Esophagus (tissue), 2 donors: ENCODE data around the gene EIPR1. TPM values are rescaled to one million over a fixed set of nuclear protein-coding genes. Genes with fewer than 3 reads are reported as not detected.

Source experiments
- H3K27ac ChIP-seq, 2 donors: one replicate each; pipeline ENCODE4 v1.5.1; 2013; ENCODE audit warnings: low read depth in 2 of 2, mild to moderate bottlenecking in 2 of 2, inconsistent platforms in 1 of 2, low read length in 1 of 2, moderate library complexity in 1 of 2
- H3K27me3 ChIP-seq, 2 donors: one replicate each; pipeline ENCODE4 v1.6.1; 2013; ENCODE audit warnings: low read length in 2 of 2, control low read depth in 1 of 2, mild to moderate bottlenecking in 1 of 2; ENCODE audit not compliant: insufficient read depth in 2 of 2, control insufficient read depth in 1 of 2
- H3K36me3 ChIP-seq, 2 donors: one replicate each; pipeline ENCODE4 v1.6.1; 2013; ENCODE audit warnings: low read length in 1 of 2; ENCODE audit not compliant: control insufficient read depth in 2 of 2, insufficient read depth in 2 of 2
- H3K4me1 ChIP-seq, 2 donors: one replicate each; pipeline ENCODE4 v1.6.1; 2013; ENCODE audit warnings: low read length in 1 of 2; ENCODE audit not compliant: control insufficient read depth in 2 of 2, insufficient read depth in 2 of 2
- H3K4me3 ChIP-seq, 2 donors: one replicate each; pipeline ENCODE4 v1.5.1; 2013; ENCODE audit warnings: low read length in 2 of 2, mild to moderate bottlenecking in 2 of 2, low read depth in 1 of 2, moderate library complexity in 1 of 2
- H3K9me3 ChIP-seq, 2 donors: one replicate each; pipeline ENCODE4 v1.6.1; 2013; ENCODE audit warnings: mild to moderate bottlenecking in 2 of 2, low read depth in 1 of 2, low read length in 1 of 2, moderate library complexity in 1 of 2; ENCODE audit not compliant: control insufficient read depth in 2 of 2, insufficient read depth in 1 of 2
- WGBS, 2 donors: extraction: QIAGEN DNeasy Blood & Tissue Kit; methylation state at CpG; one replicate each; pipeline ENCODE4 v1.1.7; 2013; 5-methylcytosine and 5-hydroxymethylcytosine counted together
- polyA plus RNA-seq, 2 donors: library from polyadenylated mRNA; stranded (reverse); fragments of 200-250 nt; gene quantifications; one replicate each; pipeline ENCODE4 v1.2.3, GENCODE V29; 2013
- donor health status: healthy with polysubstance abuse.
- donor health status: Bipolar disorder and iron deficiency.

EIPR1 gene
- polyA plus RNA-seq, 2 donors, result 8.2 to 22.8 TPM

DNA sequence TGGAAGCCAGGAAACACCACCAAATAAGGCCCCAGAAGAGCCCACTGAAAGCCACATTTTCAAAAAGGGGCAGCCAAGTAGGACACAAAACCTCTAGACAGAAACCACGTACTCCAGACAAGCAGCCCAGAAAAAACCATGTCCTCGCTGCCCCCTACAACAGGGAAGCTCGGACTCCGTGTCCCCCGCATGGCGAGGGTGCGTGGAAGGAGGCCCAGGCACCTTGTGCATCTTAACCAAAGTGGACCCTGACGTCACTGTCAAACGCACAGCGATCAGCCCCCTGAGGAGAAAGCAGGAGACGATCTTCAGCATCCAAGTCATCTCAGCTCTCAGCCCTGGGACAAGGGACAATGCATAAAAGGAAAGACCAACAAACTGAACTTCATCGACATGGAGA lies 168.4 kb downstream of the EIPR1 start:
- Histone ChIP-seq H3K27ac (no peak overlapping the region), H3K36me3 (peaks cover 0 to 13% of the 10 kb centered on the region in 2 donors), H3K4me3 (no peak overlapping the region), H3K4me1 (no peaks in the 10 kb centered on the region), H3K9me3 (peaks cover 0 to 2% of the 10 kb centered on the region in 2 donors), H3K27me3 (no peaks in the 10 kb centered on the region)
- WGBS, 2 donors, result 95 to 97% methylated on average over 12 of the region's 12 CpGs

DNA sequence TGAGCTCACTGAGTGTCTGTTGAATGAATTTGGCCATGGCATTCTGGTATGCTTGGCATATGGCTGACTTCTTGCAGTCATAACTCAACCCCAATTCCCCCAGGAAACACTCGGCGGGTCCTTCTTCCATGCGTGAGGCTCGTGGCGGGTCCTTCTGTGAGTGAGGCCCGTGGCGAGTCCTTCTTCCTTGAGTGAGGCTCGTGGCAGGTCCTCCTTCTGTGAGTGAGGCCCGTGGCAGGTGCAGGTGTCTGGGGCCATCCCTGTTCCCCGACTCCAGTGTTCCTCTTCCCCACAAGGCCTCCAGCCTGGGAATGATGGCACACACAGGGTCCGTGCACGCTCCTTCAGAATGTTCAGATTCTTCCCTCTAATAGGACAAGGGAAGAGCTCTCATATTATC lies 169.0 kb downstream of the EIPR1 start:
- WGBS, 2 donors, result 96 to 97% methylated on average over 12 of the region's 12 CpGs
- Histone ChIP-seq H3K4me1 (no peaks in the 10 kb centered on the region), H3K27me3 (no peaks in the 10 kb centered on the region), H3K36me3 (peaks cover 0 to 16% of the 10 kb centered on the region in 2 donors), H3K4me3 (no peak overlapping the region), H3K9me3 (peaks cover 0 to 2% of the 10 kb centered on the region in 2 donors), H3K27ac (no peak overlapping the region)

DNA sequence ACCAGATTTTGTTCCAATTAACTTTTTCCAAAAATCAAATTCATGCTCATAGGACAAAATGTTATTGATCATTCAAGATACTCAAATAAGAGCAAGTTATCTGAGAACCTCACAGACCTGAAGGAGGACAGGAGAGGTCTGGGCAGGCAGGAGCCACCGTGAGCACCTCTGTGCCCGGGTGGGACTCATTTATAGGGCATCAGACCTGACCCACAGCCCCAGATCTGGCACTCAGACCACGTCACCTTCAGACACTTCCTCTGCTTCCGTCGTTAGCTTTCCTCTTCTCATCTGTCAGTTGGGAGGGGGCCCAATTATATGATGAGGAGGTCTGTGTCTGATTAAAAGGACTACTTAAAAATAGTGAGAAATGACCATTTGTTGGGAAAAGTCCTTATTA lies 169.4 kb downstream of the EIPR1 start:
- H3K9me3 ChIP-seq, result peaks cover 0 to 2% of the 10 kb centered on the region in 2 donors
- no peaks in the 10 kb centered on the region for H3K27me3 ChIP-seq
- H3K4me3 ChIP-seq, result no peak overlapping the region
- WGBS, 2 donors, result 91 to 94% methylated on average over 5 of the region's 5 CpGs
- no peak overlapping the region for H3K27ac ChIP-seq
- H3K4me1 ChIP-seq, result no peaks in the 10 kb centered on the region
- peaks cover 0 to 16% of the 10 kb centered on the region in 2 donors for H3K36me3 ChIP-seq

DNA sequence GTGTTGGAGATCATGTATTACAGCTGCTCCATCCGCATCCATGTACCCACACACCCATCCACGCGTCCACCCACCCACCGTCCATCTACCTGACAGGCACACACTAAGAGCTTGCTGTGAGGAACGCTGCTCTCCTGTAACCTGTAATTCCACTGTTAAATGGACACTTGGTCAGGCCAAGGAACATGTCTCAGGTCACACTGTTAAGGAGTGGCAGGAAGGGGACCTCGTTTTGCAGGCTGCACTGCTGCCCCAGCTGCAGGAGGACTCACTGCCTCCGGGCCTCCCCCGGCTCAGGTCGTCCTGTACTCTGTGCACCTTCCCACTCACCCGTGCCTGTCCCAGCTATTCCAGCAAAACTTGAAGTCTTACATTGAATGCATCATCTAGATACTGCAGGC lies 170.5 kb downstream of the EIPR1 start:
- Histone ChIP-seq H3K36me3 (peaks cover 0 to 16% of the 10 kb centered on the region in 2 donors), H3K27me3 (no peaks in the 10 kb centered on the region), H3K4me3 (no peak overlapping the region), H3K4me1 (no peaks in the 10 kb centered on the region), H3K27ac (no peak overlapping the region), H3K9me3 (peaks cover 0 to 2% of the 10 kb centered on the region in 2 donors)
- WGBS, 2 donors, result 92 to 93% methylated on average over 10 of the region's 10 CpGs

DNA sequence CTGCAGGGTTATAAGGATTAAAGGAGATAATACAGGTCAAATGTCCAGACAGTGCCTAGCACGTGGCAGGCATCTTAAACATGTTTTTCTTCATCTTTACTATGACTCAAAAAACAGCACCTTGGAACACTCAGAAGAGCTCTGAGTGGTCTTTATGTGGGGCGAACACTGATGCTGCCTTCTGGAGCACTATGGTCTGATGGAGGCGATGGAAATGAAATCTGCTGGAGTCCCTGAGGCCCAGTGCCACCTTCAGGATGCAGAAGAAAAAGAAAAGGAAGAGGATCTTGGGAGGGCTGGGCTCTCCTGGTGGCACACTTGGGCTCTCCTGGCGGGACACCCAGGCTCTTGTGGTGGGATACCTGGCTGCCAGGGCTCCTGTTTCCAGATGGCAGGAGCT lies 171.8 kb downstream of the EIPR1 start:
- no peaks in the 10 kb centered on the region for H3K27me3 ChIP-seq
- H3K4me3 ChIP-seq, result no peak overlapping the region
- peaks cover 0 to 2% of the 10 kb centered on the region in 2 donors for H3K9me3 ChIP-seq
- H3K27ac ChIP-seq, result no peak overlapping the region
- WGBS, 2 donors, result 97 to 98% methylated on average over 4 of the region's 4 CpGs
- peaks cover 0 to under 1% of the 10 kb centered on the region in 2 donors for H3K4me1 ChIP-seq
- H3K36me3 ChIP-seq, result peaks cover 0 to 14% of the 10 kb centered on the region in 2 donors

DNA sequence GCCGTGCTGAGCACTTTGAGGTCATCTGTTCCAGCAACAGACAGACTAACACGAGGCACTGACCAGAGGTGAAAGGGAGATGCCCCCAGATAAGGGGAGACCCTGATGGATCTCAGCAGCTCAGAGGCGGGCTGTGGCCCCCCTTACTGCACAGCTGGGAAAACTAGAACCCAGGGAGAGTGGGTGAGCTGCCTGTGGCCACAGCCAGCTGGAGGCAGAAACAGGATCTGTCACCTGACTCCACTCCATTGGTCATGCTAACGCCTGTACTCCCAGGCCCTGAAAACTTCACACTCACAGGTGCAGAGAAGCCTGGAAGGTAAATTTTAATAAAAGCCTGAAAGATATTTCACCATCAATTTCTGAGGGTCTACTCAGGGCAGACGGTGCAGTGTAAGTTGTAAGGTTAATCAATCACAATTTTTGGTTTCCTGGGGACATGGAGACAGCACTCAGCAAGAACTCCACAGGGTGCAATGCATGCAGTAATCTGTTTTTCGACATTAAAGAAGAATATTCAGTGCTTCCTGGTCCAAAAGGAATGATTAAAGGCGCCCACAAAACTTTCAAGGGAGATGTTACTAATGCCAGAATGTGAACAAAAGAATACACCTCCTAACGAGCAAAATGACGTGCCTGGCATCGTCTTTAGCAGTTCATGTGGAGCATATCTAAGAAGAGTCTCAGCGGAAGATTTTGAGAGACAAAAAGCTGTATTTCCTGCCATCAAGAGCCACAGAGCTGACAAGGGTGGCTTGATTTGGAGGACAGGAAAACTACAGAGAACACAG lies 173.4 kb downstream of the EIPR1 start:
- H3K27ac ChIP-seq, result no peak overlapping the region
- no peaks in the 10 kb centered on the region for H3K27me3 ChIP-seq
- 85 to 90% methylated on average over 11 of the region's 11 CpGs for WGBS, 2 donors
- H3K4me1 ChIP-seq, result peaks cover 0 to 7% of the 10 kb centered on the region in 2 donors
- peaks cover 0 to 14% of the 10 kb centered on the region in 2 donors for H3K36me3 ChIP-seq
- H3K4me3 ChIP-seq, result no peak overlapping the region
- H3K9me3 ChIP-seq, result peaks cover 0 to 6% of the 10 kb centered on the region in 2 donors

DNA sequence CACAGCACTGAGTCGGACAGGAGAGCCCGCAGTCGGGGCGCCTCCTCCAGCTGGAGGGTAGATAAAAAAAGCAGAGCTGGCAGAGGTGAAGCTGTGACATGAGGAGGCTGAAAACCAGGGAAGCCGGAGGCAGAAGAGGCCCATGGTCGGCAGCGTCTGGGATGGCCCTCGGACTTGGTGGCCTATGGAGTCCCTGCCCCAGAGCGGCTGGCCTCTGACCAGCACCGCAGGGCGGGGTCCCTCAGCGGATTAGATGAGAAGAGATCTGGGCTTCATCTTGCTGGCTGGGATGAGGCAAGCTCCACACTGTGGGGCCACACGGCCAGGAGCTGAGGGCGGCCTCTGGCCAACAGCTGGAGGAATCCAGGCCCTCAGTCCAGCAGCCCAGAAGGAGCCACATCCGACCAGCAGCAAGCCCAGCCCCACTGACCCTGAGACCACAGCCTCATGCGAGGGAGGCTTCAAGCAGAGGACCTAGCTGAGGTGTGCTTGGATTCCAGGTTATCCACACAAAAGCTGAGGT lies 174.1 kb downstream of the EIPR1 start:
- WGBS, 2 donors, result 97% methylated on average over 16 of the region's 16 CpGs
- H3K4me3 ChIP-seq, result no peak overlapping the region

DNA sequence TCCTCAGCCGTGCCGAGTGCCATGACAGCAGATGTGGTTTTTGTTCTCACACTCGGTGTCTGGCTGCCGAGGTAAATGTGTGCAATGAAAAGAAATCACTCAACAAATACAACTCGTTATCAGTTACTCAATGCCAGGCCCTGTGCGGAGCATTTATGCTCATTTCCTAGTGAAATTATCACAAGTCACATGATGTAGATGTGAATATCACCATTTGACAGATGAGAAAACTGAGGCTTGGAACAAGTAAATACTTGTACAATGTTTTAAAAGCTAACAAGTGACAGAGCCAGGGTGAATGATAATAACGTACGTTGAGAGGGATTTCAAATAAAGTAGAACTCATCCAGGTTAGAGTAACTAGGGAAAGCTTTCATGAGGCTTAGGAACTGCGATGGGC lies 174.7 kb downstream of the EIPR1 start:
- H3K27ac ChIP-seq, result no peak overlapping the region
- H3K27me3 ChIP-seq, result no peaks in the 10 kb centered on the region
- H3K4me1 ChIP-seq, result peaks cover 0 to 7% of the 10 kb centered on the region in 2 donors
- no peak overlapping the region for H3K4me3 ChIP-seq
- peaks cover 0 to 6% of the 10 kb centered on the region in 2 donors for H3K9me3 ChIP-seq
- H3K36me3 ChIP-seq, result peaks cover 0 to 8% of the 10 kb centered on the region in 2 donors
- WGBS, 2 donors, result 92 to 94% methylated on average over 9 of the region's 9 CpGs

More for the DNA sequence above, 174.1 kb downstream of the EIPR1 start:
- no peaks in the 10 kb centered on the region for H3K27me3 ChIP-seq
- peaks cover 0 to 10% of the 10 kb centered on the region in 2 donors for H3K36me3 ChIP-seq
- H3K9me3 ChIP-seq, result peaks cover 0 to 6% of the 10 kb centered on the region in 2 donors
- no peak overlapping the region for H3K27ac ChIP-seq
- H3K4me1 ChIP-seq, result peaks cover 0 to 7% of the 10 kb centered on the region in 2 donors

DNA sequence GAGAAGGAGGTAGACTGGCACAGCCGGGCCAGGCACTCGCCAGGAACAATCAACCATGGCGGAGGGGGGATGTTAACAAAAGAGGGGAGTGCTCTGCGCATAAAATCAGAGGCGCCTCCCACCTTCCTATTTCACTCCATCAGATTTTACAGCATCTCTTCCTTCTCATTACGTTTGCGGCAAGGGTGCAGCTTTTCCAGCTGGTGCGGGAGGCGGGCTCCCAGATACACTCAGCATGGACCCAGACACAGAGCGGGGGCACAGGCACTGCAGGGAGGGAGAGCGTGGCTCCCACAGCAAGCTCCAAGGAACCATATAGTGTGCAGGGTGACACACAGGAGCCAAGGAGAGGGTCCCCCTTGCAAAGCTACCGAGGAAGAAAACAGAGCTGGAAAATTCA lies 176.3 kb downstream of the EIPR1 start:
- Histone ChIP-seq H3K4me3 (no peak overlapping the region), H3K27ac (no peak overlapping the region), H3K4me1 (peaks cover 0 to 7% of the 10 kb centered on the region in 2 donors), H3K36me3 (peaks cover 0 to 10% of the 10 kb centered on the region in 2 donors), H3K9me3 (peaks cover 0 to 6% of the 10 kb centered on the region in 2 donors), H3K27me3 (no peaks in the 10 kb centered on the region)
- WGBS, 2 donors, result 97% methylated on average over 12 of the region's 12 CpGs
